Activated naive CD4-positive, alpha-beta T cell treated with anti-CD3 and anti-CD28 coated beads, Interleukin-2, amount 50 U/mL, for 72 hours (primary cell): Measurements from ENCODE around the gene CCDC30. TPM values are rescaled to one million over a fixed set of nuclear protein-coding genes. Genes with fewer than 3 reads are reported as not detected.
"Not testable (repeated sequence)": the region's sequence is repeated elsewhere in the genome, so short reads cannot be mapped to it uniquely, and the experiment has no call there.

Experiments
- ATAC-seq, 2 donors: fragments of 150-1000 bp; cut with Tn5 transposase; 2 replicates each; pipeline ENCODE4 v1.10.0; 2021; ENCODE audit warnings: mild to moderate bottlenecking in 2 of 2, moderate library complexity in 2 of 2
- DNase-seq, 2 donors: peaks; one replicate each; pipeline ENCODE4 v3.0.0; 2021 to 2022; ENCODE audit warnings: low spot score in 2 of 2
- H3K27ac Mint-ChIP-seq, 2 donors: one replicate each; pipeline ENCODE4 v1.8.0; 2022; ENCODE audit warnings: mild to moderate bottlenecking in 2 of 2, mixed read lengths in 2 of 2
- H3K36me3 Mint-ChIP-seq, 2 donors: one replicate each; pipeline ENCODE4 v1.8.0; 2022; ENCODE audit warnings: mixed read lengths in 2 of 2
- H3K9me3 Mint-ChIP-seq, 2 donors: one replicate each; pipeline ENCODE4 v1.8.0; 2022; ENCODE audit warnings: mixed read lengths in 2 of 2
- total RNA-seq, 2 donors: library from RNA; stranded (reverse); gene quantifications; one replicate each; pipeline ENCODE4 v1.2.3, GENCODE V29; 2022

Gene CCDC30
- total RNA-seq, 2 donors from 2014 or later, result 2.2 to 2.3 TPM

DNA sequence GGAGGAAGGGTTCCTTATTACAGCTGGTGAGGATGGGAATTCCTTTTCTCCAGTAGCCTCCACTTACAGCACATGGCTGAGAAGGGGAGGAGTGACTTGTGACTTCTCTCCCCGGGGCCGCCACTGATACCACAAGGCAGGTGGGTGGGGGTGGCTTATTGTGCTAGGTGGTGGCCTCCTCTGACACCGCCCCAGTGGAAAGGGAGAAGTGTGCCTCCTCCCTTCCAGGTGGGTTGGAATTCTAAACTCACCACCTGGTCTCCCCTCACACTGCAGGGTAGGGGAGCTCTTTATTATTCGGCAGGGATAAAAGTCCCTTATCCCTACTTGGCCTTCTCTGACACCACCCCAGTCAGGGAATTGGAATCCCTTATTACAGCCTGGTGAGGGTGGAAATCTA lies 89.5 kb downstream of the CCDC30 start:
- no peak for DNase-seq
- ATAC-seq, result no peak
- no peak overlapping the region for H3K27ac Mint-ChIP-seq
- no peaks in the 10 kb centered on the region for H3K9me3 Mint-ChIP-seq
- no peaks in the 10 kb centered on the region for H3K36me3 Mint-ChIP-seq

DNA sequence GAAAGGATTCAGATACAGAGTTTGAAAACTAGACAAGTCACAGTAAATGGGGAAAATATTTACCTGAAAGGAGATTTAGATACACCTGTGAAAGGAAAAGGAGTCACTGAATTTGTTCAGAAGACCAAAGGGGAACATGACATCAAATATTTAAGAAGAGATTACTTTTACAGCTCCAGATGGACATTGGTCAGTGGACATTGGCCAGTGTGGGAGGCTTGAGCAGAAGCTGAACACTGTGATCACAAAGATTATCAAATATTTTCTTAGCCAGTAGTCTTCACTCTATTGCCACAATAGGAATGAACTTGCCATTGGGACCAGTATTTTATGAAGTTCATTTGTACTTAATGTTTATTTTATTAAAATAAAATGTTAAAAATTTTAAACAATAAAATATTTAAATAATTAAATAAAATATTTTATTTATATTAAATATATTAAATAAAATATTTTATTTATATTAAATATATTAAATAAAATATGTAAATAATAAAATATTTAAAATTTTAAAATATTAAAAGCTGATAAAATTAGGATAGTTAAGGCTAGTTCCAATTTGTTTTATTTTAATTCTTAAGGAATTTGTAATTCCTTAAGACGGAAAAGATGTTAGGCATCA lies 94.3 kb downstream of the CCDC30 start:
- Mint-ChIP-seq H3K9me3 (peaks cover 4 to 8% of the 10 kb centered on the region in 2 donors), H3K27ac (no peak overlapping the region), H3K36me3 (peaks cover 9% of the 10 kb centered on the region in 2 donors)
- DNase-seq (no peak), ATAC-seq (no peak)

DNA sequence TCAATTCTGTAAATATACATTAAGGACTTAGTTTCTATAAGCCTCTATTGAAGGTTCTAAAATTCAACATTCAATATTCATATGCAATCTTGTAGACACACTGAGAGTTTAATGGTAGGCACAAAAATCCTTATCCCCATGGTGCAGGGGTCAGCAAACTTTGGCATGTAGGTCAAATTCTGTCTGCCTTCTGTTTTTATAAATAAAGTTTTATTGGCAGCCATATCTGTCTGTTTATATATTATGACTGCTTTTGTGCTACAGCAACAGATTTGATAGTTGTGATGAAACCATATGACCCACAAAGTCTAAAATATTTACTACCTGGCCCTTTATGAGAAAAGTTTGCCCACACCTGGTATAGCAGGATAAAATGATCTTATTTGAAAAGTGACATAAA lies 104.0 kb downstream of the CCDC30 start:
- Mint-ChIP-seq H3K36me3 (no peaks in the 10 kb centered on the region), H3K9me3 (no peaks in the 10 kb centered on the region), H3K27ac (no peak overlapping the region)
- no peak for ATAC-seq
- no peak for DNase-seq

DNA sequence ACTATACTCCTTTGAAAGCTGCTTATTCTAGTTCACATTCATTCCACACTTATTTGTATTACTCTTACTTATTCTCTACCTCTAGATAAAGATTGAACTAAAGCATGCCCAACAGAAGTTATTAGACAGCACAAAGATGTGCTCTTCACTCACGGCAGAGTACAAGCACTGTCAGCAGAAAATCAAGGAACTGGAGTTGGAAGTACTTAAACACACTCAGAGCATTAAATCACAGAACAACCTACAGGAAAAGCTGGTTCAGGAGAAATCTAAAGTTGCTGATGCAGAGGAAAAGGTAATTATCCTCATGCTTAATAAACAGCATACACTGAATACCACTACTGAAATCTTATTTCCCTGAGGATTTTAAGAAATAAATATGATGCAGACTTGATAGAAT lies 113.8 kb downstream of the CCDC30 start:
- ATAC-seq, result no peak
- no peaks in the 10 kb centered on the region for H3K36me3 Mint-ChIP-seq
- DNase-seq, result no peak
- no peak overlapping the region for H3K27ac Mint-ChIP-seq
- H3K9me3 Mint-ChIP-seq, result no peaks in the 10 kb centered on the region

DNA sequence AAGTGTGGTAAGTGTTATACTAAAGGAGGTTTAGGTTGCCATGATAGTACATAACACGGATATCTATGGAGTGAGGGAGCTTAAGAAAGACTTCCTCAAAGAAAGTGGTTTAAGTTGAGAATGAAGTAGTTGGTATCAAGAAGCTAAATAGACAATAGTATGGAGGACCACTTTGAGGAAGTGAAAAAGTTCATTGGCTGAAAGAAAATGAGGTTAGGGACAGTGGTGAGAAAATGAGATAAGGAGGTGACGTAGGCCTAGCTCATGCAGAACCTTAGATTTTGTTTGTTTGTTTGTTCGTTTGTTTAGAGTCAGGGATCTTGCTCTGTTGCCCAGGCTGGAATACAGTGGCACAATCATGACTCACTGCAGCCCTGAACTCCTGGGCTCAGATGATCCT lies 122.9 kb downstream of the CCDC30 start:
- Mint-ChIP-seq H3K36me3 (peaks cover 14 to 16% of the 10 kb centered on the region in 2 donors), H3K9me3 (peaks cover 7 to 9% of the 10 kb centered on the region in 2 donors), H3K27ac (no peak overlapping the region)
- ATAC-seq (no peak), DNase-seq (no peak)

DNA sequence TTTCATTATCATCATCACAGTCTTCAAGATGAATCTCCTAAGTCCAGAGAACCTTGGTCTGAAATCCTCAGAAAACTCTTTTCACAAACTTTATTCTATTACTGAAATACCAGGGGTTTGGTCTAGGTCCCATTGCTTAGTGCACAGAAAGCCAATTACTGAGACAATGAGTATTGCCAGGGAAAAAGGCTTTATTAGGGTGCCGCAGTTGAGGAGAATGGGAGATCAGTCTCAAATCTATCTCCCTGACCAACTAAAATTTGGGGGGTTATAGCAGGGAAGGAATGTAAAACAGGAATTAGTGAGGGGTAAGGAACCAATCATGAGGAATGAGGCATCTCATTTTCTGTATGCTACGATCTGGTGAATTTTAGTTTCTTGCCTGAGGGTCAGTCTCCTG lies 124.7 kb downstream of the CCDC30 start:
- Mint-ChIP-seq H3K36me3 (peaks cover 14 to 16% of the 10 kb centered on the region in 2 donors), H3K9me3 (peaks cover 7 to 9% of the 10 kb centered on the region in 2 donors), H3K27ac (no peak overlapping the region)
- no peak for DNase-seq
- no peak for ATAC-seq

DNA sequence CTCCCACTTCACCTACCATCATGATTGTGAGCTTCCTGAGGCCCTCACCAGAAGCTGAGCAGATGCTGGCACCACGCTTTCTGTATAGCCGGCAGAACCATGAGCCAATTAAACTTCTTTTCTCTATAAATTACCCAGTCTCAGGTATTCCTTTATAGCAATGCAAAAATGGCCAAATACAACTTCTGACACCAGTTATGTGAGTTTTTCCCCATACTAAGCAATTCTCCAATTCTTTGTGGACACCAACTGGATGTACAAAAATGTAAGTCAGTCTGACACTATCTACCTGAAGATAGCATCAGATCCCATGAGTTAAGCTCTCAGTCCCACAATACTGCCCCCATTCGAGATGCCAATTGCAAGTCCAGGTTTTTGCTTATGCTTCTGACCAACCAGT lies 129.7 kb downstream of the CCDC30 start:
- peaks cover 5 to 6% of the 10 kb centered on the region in 2 donors for H3K9me3 Mint-ChIP-seq
- H3K36me3 Mint-ChIP-seq, result peaks cover 6 to 7% of the 10 kb centered on the region in 2 donors
- ATAC-seq (no peak), DNase-seq (no peak)
- H3K27ac Mint-ChIP-seq, result no peak overlapping the region

DNA sequence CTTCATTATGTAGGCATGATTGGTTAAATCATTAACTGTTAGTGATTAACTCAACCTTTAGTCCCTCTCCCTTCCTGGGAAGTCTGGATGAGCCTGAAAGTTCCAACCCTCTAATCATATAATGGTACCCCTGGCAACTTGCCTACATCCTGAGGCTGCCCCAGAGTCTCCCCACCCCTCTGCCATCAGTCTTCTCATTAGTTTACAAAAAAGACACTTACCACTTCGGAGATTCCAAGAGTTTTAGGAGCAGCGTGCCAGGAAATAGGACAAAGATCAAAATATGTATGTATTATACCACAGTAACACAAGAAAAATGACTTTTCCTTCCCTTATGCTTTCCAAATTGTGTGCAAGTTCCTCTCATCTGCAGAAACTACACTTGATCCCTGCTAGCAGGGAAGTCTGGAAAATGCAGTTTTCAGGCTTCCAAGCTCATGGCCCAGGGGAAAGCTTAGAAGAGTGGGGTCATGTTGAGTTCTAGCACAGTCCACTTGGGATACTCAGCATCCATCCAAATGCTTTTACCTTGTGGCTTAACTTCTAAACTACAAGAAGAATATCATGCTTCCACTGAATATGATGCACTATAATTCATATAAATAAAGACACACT lies 130.5 kb downstream of the CCDC30 start:
- peaks cover 0 to under 1% of the 10 kb centered on the region in 2 donors for H3K9me3 Mint-ChIP-seq
- H3K27ac Mint-ChIP-seq, result no peak overlapping the region
- no peak for ATAC-seq
- no peak for DNase-seq
- H3K36me3 Mint-ChIP-seq, result no peaks in the 10 kb centered on the region

DNA sequence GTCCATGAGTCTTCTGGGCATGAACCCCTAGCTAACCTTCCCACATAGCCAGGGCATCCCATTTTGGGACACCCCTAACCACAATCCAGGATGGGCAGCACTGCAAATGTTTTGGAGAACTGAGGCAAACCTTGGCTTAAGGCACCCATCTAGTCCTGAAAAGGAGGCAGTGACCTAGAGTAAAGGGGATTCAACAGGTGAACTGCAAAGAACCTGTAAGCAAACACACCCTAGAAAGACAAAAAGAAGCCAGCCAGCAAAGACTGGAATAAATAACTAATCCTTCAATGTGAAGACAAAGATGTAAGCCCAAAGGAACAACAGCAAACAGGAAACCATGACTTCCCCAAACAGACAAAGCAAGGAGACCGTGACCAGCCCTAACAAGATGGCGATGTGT lies 138.4 kb downstream of the CCDC30 start:
- no peak for ATAC-seq
- DNase-seq, result no peak
- peaks cover 9 to 18% of the 10 kb centered on the region in 2 donors for H3K9me3 Mint-ChIP-seq
- peaks cover 8 to 14% of the 10 kb centered on the region in 2 donors for H3K36me3 Mint-ChIP-seq
- no peak overlapping the region for H3K27ac Mint-ChIP-seq

DNA sequence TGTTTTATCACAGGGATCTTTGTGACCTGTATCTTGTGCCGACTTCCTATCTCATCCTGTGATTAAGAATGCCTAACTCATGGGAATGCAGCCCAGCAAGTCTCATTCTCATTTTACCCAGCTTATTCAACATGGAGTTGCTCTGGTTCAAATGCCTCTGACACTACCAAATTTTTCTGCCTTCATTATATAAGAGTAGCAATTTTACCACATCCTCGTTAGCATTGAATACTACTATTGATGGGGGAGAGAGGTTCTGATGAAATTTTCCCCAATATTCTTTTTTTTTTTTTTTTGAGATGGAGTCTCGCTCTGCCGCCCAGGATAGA lies 150.7 kb downstream of the CCDC30 start:
- H3K27ac Mint-ChIP-seq, result no peak overlapping the region
- ATAC-seq, result no peak
- no peaks in the 10 kb centered on the region for H3K36me3 Mint-ChIP-seq
- no peaks in the 10 kb centered on the region for H3K9me3 Mint-ChIP-seq
- DNase-seq, result no peak

DNA sequence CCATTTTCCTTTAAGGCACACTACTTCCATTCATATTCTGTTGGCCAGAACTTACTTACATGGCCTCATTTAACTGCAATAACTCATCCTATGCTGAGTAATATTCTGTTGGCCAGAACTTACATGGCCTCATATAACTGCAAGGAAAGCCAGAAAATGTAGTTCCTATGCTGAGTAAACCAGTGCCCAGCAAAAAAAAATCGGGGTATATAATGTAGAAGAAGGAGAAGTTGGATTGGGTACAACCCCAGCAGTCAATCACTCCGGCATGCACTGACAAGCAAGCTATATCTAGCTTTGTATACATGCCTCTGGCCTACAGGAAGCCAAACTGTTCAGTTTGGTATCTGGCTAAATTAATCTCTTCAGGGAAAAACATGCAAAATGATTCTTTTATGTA lies 155.8 kb downstream of the CCDC30 start:
- no peaks in the 10 kb centered on the region for H3K9me3 Mint-ChIP-seq
- H3K27ac Mint-ChIP-seq, result no peak overlapping the region
- no peak for ATAC-seq

DNA sequence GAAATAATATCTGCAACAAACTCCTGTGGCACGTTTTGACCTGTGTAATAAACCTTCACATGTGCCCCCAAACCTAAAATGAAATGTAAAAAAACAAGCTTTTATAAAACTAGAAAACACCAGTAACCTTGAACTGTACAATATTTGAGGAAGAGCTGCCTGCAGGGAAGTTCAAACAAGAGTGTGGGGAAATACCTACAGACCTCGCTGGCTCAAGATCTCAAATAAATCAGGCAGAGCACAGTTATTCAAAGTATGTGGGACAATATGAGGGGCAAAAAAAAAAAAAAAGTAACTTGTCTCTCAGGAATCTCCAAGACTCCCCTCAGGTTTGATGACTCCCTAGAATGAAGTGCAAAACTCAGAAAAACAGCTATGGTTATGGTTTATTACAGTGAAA lies 157.2 kb downstream of the CCDC30 start:
- no peak for ATAC-seq
- no peak overlapping the region for H3K27ac Mint-ChIP-seq
- no peaks in the 10 kb centered on the region for H3K9me3 Mint-ChIP-seq
- DNase-seq, result no peak
- no peaks in the 10 kb centered on the region for H3K36me3 Mint-ChIP-seq

More for the DNA sequence above, 155.8 kb downstream of the CCDC30 start:
- H3K36me3 Mint-ChIP-seq, result no peaks in the 10 kb centered on the region
- no peak for DNase-seq

DNA sequence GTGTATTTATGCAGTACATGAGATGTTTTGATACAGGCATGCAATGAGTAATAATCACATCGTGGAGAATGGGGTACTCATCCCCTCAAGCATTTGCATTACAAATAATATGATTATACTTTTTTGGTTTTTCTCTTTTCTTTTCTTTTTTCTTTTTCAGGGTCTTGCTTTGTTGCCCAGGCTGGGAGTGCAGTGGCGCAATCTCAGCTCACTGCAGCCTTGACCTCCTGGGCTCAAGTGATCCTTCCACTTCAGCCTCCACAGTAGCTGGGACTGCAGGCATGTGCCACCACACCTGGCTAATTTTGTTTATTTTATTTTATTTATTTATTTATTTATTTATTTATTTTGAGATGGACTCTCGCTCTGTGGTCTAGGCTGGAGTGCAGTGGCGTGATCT lies 158.1 kb downstream of the CCDC30 start:
- not testable (repeated sequence) for H3K36me3 Mint-ChIP-seq, ATAC-seq, H3K27ac Mint-ChIP-seq, DNase-seq, H3K9me3 Mint-ChIP-seq

DNA sequence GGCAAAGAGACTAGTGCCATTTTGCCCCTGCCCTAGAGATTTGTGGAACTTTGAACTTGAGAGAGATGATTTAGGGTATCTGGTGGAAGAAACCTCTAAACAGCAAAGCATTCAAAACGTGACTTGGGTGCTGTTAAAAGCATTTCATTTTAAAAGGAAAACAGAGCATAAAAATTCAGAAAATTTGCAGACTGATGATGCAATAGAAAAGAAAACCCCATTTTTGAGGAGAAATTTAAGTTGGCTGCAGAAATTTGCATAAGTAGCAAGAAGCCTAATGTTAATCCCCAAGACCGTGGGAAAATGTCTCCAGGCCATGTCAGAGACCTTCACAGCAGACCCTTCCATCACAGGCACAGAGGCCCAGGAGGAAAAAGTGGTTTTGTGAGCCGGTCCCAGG lies 164.1 kb downstream of the CCDC30 start:
- DNase-seq, H3K27ac Mint-ChIP-seq, H3K9me3 Mint-ChIP-seq, H3K36me3 Mint-ChIP-seq, ATAC-seq: not testable (repeated sequence)

DNA sequence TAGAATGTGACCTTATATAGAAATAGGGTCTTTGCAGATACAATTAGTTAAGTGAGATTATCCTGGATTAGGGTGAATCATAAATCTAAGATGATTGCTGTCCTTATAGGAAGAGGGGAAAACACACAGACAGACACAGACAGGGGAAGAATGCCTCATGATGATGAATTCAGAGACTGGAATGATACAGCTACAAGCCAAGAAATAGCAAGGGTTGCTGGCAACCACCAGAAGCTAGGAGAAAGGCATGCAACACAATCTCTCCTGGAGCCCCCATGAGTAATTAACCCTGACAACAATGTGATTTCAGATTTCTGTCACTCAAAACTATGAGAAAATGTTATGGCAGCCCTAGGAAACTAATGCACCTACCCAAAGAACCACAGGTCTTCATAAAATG lies 176.0 kb downstream of the CCDC30 start:
- no peaks in the 10 kb centered on the region for H3K9me3 Mint-ChIP-seq
- H3K36me3 Mint-ChIP-seq, result no peaks in the 10 kb centered on the region
- H3K27ac Mint-ChIP-seq, result no peak overlapping the region
- DNase-seq, result no peak
- ATAC-seq, result no peak

DNA sequence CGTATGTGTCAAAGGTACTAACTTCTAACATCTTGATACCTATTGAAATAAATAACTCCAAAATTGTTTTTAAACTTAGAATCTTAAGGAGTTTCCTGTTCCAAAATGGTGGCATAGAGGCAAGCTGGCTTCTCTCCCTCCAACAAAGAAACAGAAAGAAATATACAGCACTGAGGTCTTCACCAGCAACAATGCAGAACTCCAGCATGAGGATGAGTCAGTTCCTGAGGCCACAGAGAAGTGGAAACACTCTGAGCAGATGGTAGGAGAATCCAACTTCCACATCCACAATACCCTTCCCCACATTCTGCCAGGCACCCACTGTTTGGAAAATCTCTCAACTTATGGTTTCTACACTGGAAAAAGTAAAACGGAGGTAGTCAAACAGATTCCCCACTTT lies 183.0 kb downstream of the CCDC30 start:
- DNase-seq, result no peak
- peaks cover 0 to 6% of the 10 kb centered on the region in 2 donors for H3K9me3 Mint-ChIP-seq
- peaks cover 8 to 14% of the 10 kb centered on the region in 2 donors for H3K36me3 Mint-ChIP-seq
- ATAC-seq, result no peak
- H3K27ac Mint-ChIP-seq, result no peak overlapping the region

DNA sequence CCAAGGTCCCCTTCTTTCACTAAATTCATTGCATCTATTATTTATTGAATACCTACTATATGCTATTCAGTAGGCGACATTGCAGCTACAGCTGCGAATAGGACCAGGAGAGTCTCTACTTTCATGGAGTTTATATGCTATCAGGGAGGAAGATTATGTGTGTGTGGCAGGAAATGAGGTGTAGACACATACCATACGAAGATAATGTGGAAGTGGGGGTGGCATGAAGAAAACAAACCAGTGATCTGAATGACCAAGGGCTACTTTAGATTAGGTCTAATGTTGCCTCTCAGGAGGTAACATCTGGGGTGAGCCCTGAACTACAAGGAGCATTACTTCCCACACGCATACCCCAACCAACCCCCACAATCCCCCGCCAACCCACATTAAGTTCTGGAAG lies 194.1 kb downstream of the CCDC30 start:
- H3K27ac Mint-ChIP-seq, result peak overlapping the region; percentile 94 to 98
- H3K36me3 Mint-ChIP-seq, result peaks cover 26 to 30% of the 10 kb centered on the region in 2 donors
- no peaks in the 10 kb centered on the region for H3K9me3 Mint-ChIP-seq
- ATAC-seq, result no peak
- DNase-seq, result no peak
